Measurements from ENCODE around the gene ELOVL2.
"Not testable (repeated sequence)": the region's sequence is repeated elsewhere in the genome, so short reads cannot be mapped to it uniquely, and the experiment has no call there.

Gene ELOVL2

GRCh38 chr6:11043961-11044711 lies at the start of gene ELOVL2:
TSS of gene ELOVL2 (minus strand) at chr6:11044305. CDS start at chr6:11044230, 75 bp downstream.
- DNase-seq: no peak

DNA sequence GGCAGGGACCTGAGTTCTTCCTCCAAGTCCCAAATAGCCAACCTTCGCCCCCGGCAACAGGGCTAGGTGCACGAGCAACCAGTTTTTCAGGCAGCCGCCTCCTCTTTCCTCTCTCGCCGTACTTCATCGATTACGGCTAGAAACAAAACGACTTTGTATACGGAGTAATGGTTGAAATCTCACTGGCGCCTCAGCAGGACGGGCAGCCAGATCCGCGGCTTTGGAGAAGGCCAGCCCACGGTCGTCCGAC lies 49.2 kb upstream of the ELOVL2 start:
- no peak for DNase-seq

DNA sequence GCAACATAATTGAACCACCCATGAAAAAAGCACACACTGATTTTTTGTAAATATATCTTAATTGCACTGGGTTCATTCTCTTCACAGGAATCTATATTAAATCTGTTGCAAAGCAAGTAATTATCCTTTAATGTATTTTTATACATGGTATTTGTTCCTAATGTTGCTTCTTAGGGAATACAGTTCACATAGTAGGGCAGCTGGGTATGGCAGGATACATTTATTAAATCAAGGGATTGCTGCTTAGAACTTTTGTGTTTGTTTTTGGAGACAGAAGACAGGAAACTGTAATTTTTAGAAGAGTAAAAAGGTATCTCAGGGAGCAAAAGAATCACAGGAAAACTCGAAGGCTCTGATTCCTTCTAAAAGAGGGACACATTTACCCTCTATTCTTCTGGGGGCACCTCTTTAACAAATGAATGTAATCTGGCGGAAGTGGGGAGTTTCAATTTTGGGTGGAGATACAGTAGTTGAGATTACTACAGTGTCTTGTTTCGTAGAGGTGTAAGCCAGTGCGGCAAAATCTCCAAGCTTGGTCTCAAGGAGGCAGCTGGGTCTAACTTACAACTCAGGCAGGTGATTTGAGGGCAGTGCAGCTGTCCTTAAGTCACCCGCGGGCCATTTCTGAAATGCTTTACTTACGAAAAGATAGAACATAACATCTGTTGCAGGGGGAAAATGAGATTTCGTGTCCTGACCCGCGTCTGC lies 48.7 kb upstream of the ELOVL2 start:
- no peak for DNase-seq

GRCh38 chr6:11091141-11091540 lies 47.0 kb upstream of the ELOVL2 start:
- not testable (repeated sequence) for DNase-seq

DNA sequence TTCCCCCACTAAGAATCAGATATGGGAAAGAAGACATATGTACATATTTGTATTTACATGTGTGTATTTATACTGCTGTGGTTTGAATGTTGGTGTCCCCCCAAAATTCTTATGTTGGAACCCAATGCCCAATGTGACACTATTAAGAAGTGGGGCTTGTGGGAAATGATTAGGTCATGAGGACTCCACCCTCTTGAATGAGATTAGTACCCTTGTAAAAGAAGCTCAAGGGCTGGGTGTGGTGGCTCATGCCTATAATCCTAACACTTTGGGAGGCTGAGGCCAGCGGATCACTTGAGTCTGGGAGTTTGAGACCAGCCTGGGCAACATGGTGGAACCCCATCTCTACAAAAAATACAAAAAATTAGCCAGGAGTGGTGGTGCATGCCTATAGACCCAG lies 45.6 kb upstream of the ELOVL2 start:
- no peak for DNase-seq

GRCh38 chr6:11087141-11087812 lies 43.2 kb upstream of the ELOVL2 start:
- DNase-seq: not testable (repeated sequence)

GRCh38 chr6:11085758-11086435 lies 41.8 kb upstream of the ELOVL2 start:
- no peak for DNase-seq

- DNase-seq: no peak
Measured at GRCh38 chr6:11083956-11084355, 39.9 kb upstream of the ELOVL2 start.

DNA sequence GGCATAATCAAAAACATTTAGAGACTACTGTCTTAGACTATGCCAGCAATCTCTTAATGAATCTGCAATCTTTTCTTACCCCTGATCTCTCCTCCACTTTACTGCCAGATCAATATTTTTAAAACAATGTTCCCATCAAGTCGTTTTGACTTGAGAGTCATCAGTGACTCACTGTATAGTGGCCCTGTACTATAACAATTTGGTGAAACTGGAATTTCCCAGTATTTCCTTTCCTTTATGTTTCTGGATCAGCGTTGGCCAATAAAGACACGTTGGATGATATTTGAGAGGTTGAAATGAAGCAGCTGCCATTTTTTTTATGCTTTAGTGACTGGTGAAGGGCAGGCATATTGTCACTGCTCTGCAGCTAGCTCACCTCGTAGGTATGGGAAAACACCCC lies 39.4 kb upstream of the ELOVL2 start:
- no peak for DNase-seq

DNA sequence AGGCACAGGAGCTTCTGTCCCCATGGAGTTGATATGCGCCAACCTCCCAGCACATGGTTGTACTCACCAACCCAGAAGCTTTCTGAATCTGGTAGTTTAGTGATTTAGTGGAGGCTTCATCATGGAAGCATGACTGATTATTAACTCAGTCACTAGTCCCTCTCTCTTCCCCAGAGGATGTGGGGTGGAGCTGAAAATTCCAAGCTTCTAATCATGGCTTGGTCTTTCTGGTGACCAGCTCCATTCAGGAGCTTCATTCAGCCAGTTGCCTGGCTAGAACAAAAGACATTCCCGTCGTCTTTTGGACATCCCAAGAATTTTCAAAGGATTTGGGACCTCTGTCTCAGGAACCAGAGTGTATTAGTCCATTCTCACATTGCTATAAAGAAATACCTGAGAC lies 36.2 kb upstream of the ELOVL2 start:
- DNase-seq: no peak

DNA sequence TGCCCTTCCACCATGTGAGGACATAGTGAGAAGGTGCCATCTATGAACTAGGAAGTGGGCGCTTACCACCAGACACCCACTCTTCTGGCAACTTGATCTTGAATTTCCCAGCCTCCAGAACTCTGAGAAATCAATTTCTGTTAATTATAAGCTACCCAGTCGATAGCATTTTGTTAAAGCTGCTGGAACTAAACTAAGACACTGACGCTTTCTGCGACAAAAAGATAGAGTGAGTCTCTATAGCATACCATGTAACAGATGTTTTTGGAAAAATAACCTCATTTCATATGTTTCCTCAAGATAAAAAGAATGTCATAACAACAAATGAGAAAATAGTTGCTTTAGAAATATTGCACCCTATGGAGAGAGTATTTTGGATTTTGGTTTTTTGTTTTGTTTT lies 34.2 kb upstream of the ELOVL2 start:
- DNase-seq: no peak

GRCh38 chr6:11076540-11076939 lies 32.4 kb upstream of the ELOVL2 start:
- DNase-seq: no peak

DNA sequence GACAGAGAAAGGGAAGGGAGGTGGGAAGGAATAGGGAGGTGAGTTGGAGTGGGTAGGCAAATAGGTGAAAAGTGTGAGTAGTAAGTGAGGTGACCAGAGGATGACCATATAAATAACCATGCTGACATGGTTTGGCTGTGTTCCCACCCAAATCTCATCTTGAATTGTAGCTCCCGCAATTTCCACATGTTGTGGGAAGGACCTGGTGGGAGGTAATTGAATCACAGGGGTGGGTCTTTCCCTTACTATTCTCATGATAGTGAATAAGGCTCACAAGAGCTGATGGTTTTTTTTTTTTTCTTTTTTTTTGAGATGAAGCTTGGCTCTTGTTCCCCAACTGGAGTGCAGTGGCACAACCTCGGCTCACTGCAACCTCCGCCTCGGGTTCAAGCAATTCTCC lies 28.0 kb upstream of the ELOVL2 start:
- no peak for DNase-seq

GRCh38 chr6:11069760-11070159 lies 25.7 kb upstream of the ELOVL2 start:
- no peak for DNase-seq

- DNase-seq: no peak
Measured at GRCh38 chr6:11067348-11067747, 23.2 kb upstream of the ELOVL2 start.

- no peak for DNase-seq
Measured at GRCh38 chr6:11066505-11067347, 22.6 kb upstream of the ELOVL2 start.

- no peak for DNase-seq
Measured at GRCh38 chr6:11065436-11066202, 21.5 kb upstream of the ELOVL2 start.

DNA sequence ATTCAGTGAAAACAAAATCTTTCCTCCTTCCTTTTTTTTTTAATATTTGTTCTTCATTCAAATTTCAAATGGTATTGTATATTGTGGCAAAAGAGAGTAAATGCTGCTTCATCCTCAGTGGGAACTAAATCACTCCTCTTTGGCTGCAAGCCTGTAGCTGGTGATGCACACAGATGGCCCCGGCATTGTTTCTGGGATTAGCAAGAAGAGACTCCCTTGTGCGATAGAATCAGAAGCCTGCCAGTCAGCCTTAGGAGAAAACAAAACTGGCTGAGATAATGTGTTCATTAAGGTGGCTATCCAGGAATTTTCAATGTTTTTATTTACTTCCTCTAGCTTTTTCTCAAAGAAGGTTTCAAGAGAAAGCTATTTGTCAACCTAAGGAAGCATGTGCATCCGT lies 20.7 kb upstream of the ELOVL2 start:
- DNase-seq: no peak

GRCh38 chr6:11062715-11063114 lies 18.6 kb upstream of the ELOVL2 start:
- no peak for DNase-seq

GRCh38 chr6:11062083-11062482 lies 18.0 kb upstream of the ELOVL2 start:
- DNase-seq: no peak

GRCh38 chr6:11058406-11058805 lies 14.3 kb upstream of the ELOVL2 start:
- DNase-seq: no peak

- no peak for DNase-seq
Measured at GRCh38 chr6:11056871-11057270, 12.8 kb upstream of the ELOVL2 start.
